ENCODE measurements around the gene SPINK4.

Gene SPINK4, protein sequence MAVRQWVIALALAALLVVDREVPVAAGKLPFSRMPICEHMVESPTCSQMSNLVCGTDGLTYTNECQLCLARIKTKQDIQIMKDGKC

GRCh38 chr9:33239921-33240320, at the start of gene SPINK4:
TSS of gene SPINK4 (plus strand) at chr9:33240167. CDS start at chr9:33240209, 42 bp downstream.
- in situ Hi-C loops (cut with MboI; ENCODE audit: low sequenced_read_pairs): loop anchor here (25.0 kb wide), 1 partner anchor 678 kb away; the partner anchor contains the start of genes NDUFB6, SMIM27 and TOPORS

GRCh38 chr9:33192493-33193255, 47.3 kb upstream of the SPINK4 start:
- in situ Hi-C loops (cut with MboI; ENCODE audit: low sequenced_read_pairs): no loop called here

- in situ Hi-C loops (cut with MboI; ENCODE audit: low sequenced_read_pairs): no loop called here
These were observed 46.1 kb upstream of the SPINK4 start for GRCh38 chr9:33193818-33194217.

GRCh38 chr9:33196736-33197135, 43.2 kb upstream of the SPINK4 start:
- in situ Hi-C loops (cut with MboI; ENCODE audit: low sequenced_read_pairs): no loop called here

GRCh38 chr9:33197279-33198152, 42.5 kb upstream of the SPINK4 start:
- in situ Hi-C loops (cut with MboI; ENCODE audit: low sequenced_read_pairs): no loop called here

GRCh38 chr9:33198165-33198564, 41.8 kb upstream of the SPINK4 start:
- in situ Hi-C loops (cut with MboI; ENCODE audit: low sequenced_read_pairs): no loop called here

DNA sequence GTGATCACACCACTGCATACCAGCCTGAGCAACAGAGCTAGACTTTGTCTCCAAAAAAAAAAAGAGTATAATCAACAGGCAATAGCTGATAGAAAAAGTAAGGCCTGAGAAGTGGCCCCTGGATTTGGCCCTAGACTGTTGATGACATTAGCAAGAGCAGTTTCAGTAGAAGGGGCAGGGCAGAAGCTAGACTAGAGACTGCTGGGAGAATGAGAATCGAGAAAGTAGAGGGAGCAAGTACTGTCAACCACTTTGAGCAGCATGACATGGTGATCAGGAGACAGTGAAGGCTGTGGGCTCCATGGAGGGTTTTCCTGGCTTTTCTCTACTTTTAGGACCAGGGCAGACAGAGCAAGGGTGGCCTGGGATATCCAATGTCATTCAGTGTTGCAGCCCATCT, 37.9 kb upstream of the SPINK4 start:
- in situ Hi-C loops (cut with MboI; ENCODE audit: low sequenced_read_pairs): no loop called here

GRCh38 chr9:33202552-33203201, 37.3 kb upstream of the SPINK4 start:
- in situ Hi-C loops (cut with MboI; ENCODE audit: low sequenced_read_pairs): no loop called here

DNA sequence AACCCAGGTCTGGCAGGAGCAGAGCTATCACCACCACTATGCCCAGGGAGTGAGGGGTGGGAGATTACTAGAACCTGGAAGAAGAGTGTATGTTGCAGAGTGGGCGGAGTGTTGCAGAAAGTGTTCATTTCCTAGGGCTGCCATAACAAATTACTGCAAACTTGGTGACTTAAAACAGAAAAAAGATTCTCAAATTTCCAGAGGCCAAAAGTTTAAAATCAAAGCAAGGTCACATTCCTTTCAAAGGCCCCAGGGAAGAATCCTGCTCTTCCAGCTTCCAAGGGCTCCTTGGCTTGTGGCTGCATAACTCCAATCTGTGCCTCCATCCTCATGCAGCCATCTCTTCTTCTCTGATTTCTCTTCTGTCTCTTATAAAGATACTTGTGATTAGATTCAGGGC, 30.6 kb upstream of the SPINK4 start:
- in situ Hi-C loops (cut with MboI; ENCODE audit: low sequenced_read_pairs): no loop called here

DNA sequence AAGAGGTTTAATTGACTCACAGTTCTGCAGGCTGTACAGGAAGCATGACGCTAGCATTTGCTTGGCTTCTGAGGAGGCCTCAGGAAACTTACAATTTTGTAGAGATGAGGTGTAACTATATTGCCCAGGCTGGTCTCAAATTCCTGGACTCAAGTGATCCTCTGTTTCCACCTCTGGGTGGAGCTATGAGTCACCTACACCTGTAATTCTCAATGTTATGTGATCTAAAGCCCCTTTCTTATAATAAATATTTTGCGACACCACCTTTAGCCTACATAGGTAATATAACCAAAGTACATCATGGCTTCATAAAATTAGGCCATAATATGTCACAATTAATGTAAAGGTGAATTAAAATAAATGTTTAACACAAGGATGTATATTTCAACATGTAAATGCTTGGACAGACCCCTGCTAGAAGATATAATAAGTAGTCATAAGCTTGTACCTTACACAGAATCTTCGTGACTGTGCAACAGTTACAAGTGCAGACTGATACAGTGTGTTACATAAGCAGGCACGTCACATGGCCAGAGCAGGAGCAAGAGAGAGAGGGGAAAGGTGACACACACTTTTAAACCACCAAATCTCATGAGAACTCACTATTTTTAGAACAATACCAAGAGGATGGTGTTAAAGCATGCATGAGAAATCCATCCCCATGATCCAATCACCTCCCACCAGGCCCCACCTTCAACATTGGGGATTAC, 29.8 kb upstream of the SPINK4 start:
- in situ Hi-C loops (cut with MboI; ENCODE audit: low sequenced_read_pairs): no loop called here

DNA sequence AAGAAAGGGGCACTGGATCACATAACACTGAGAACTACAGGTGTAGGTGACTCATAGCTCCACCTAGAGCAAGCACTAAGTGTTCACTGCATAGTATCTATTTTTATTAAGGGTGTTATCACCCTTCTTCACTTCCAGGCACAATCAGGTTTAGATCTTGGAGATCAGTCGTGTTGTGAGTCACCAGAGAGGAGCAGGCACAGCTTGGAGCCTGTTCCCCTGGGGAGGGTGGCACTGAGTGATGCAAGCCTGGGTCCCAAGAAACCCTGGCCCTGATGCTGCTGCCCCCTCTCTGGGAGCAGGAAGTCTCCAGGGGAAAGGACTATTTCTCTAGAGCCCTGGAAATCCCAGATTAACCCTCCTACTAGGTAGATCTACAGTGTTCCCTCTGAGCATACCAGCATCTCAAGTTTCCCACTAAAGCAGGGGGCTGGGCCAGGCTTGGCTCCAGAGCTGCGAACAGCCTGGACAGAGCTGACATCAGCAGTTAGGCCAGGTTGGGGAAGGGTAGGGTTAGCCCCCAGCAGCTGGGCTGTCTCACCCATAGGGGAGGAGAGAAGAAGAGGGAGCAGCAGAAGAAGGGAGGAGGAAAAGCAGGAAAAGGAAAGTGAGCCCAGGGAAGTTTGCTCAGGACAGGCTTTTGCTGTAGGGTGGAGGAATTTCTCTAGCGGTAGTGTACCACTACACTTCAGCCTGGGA, 28.1 kb upstream of the SPINK4 start:
- in situ Hi-C loops (cut with MboI; ENCODE audit: low sequenced_read_pairs): no loop called here

DNA sequence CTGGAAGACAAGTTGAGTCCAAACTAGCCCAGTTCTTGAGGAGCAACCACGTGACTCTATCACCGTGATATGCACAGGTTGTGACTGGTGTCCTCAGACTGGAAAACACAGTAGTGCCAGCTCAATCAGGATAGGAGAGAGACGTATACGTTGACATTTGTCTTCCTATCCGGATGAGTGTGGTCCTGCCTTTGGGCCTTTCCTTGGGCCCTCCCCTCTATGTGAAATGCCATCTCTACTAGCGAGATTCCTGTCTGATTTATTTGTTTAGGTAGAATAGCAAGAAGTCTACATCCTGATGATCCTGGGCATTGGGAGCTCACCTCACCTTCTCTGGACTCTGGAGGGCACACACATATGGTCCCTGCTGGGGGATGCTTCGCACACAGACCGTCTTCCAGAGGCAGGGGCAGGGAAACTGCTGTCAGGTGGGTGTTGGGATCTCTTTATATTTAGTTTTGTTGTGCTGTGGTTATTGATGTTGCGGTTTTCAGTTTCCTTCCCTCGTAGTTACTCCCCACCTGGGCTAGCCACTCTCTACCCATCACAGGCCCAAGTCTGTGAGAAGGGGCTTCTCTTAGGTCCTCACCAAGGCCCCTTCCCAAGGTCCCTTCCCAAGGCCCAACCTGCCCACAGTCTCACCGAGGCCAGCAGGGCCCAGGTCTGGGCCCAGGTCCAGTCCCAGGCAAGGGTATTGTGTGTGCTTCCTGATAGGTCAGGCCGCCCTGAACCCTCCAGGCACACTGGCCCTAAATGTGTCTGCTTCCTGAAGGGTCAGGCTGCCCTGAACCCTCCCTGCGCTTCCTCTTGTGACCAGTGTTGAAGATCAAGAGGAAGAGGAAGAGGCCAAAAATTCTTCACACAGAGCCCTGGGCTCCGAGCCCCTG, 19.0 kb upstream of the SPINK4 start:
- in situ Hi-C loops (cut with MboI; ENCODE audit: low sequenced_read_pairs): loop anchor here (5.0 kb wide), 1 partner anchor 139 kb away; no protein-coding TSS in a partner anchor

GRCh38 chr9:33221568-33221884, 18.4 kb upstream of the SPINK4 start:
- in situ Hi-C loops (cut with MboI; ENCODE audit: low sequenced_read_pairs): loop anchor here (5.0 kb wide), 1 partner anchor 139 kb away; no protein-coding TSS in a partner anchor

GRCh38 chr9:33222031-33222430, 17.9 kb upstream of the SPINK4 start:
- in situ Hi-C loops (cut with MboI; ENCODE audit: low sequenced_read_pairs): loop anchor here (5.0 kb wide), 1 partner anchor 140 kb away; no protein-coding TSS in a partner anchor

GRCh38 chr9:33223696-33224095, 16.3 kb upstream of the SPINK4 start:
- in situ Hi-C loops (cut with MboI; ENCODE audit: low sequenced_read_pairs): loop anchor here (5.0 kb wide), 1 partner anchor 141 kb away; no protein-coding TSS in a partner anchor

DNA sequence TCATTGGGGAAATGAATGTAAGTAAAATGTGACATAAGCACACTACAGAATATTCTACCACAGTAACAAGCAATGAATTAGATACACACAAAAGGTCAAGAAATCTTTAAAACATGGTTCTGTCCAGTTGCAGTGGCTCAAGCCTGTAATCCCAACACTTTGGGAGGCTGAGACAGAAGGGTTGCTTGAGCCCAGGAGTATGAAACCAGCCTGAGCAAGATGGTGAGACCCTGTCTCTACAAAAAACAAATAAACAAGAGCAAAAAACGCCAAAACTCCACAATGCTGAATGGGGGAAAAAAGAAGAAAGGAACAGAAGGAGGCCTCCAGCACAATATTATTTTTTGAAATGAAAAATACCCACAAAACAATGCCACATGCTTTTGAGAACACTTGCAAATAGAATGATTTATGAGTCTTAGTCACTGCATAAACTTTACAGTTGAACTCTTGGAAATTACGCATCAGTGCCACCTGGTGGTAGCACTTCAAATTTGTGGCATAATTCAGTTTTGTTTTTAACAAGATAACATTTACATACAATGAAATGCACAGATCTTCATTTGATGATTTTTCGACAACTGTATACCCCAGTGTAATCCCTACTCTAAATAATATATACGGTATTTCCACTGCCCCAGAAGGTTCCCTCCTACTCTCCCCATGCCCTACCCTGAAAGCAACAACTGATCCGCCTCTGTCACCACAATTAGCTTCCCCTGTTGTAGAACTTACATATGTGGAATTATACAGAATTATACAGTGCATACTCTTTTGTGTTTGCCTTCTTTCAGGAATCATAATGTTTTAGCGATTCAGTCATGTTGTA, 14.4 kb upstream of the SPINK4 start:
- in situ Hi-C loops (cut with MboI; ENCODE audit: low sequenced_read_pairs): loop anchor here (25.0 kb wide), 1 partner anchor 663 kb away; the partner anchor contains the start of genes NDUFB6, SMIM27 and TOPORS

DNA sequence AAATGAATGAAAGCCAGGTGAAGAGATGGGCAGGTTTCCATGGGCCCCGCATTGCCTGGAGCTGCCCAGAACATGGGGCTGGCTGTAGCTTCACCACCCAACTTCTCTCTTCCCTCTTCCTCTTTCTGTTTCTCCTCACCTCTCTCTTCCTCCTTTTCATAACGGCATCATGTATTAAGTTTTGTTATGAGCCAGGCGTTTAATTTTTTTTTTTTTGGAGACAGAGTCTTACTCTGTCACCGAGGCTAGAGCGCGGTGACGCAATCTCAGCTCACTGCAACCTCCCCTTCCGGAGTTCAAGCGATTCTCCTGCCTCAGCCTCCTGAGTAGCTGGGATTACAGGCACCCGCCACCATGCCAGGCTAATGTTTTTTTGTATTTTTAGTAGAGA, 13.0 kb upstream of the SPINK4 start:
- in situ Hi-C loops (cut with MboI; ENCODE audit: low sequenced_read_pairs): loop anchor here (25.0 kb wide), 1 partner anchor 665 kb away; the partner anchor contains the start of genes NDUFB6, SMIM27 and TOPORS

GRCh38 chr9:33227741-33228140, 12.2 kb upstream of the SPINK4 start:
- in situ Hi-C loops (cut with MboI; ENCODE audit: low sequenced_read_pairs): loop anchor here (25.0 kb wide), 1 partner anchor 665 kb away; the partner anchor contains the start of genes NDUFB6, SMIM27 and TOPORS

Measured in HL-60/S4 (cell line).